IMR-90 (cell line): Measurements from ENCODE around the gene POLR2L. TPM values are rescaled to one million over a fixed set of nuclear protein-coding genes. Genes with fewer than 3 reads are reported as not detected.

Experiments used
- ATAC-seq: fragments of 200-7000 bp; cut with Tn5 transposase; 2 replicates; pipeline ENCODE4 v1.9.1; 2020; ENCODE audit warnings: low read depth, mild to moderate bottlenecking, moderate library complexity
- BruUV-seq: library from RNA; stranded (reverse); fragments of 400-500 nt; replicated peaks from 2 replicates; lab custom pipeline; 2021; lab: Mats Ljungman, UMichigan
- CTCF ChIA-PET: fragments of 300-600 bp; formaldehyde crosslinking; extraction: SDS; loops from one replicate; lab custom pipeline; 2021; ENCODE audit warnings: antibody characterized with exemption; lab: Yijun Ruan, JAX
- POLR2A ChIA-PET: fragments of 300-600 bp; sonication (Branson Sonifier 250); formaldehyde crosslinking; loops from one replicate; lab custom pipeline; 2022; ENCODE audit warnings: antibody characterized with exemption; ENCODE audit not compliant: unreplicated experiment; lab: Charles Lee
- DNase-seq: peaks from one replicate; pipeline ENCODE4 v3.0.0; 2013
- H2AFZ ChIP-seq: replicated peaks from 2 replicates; pipeline ENCODE3; 2013; ENCODE audit warnings: low read length, mild to moderate bottlenecking; ENCODE audit not compliant: poor library complexity
- H2AK5ac ChIP-seq: 2 replicates; pipeline ENCODE4 v1.6.1; 2013; ENCODE audit warnings: low read depth, low read length, inconsistent platforms
- H2AK9ac ChIP-seq: replicated peaks from 2 replicates; pipeline ENCODE3; 2013; ENCODE audit warnings: mild to moderate bottlenecking, low read depth, low read length, moderate library complexity; ENCODE audit not compliant: poor library complexity
- H2BK120ac ChIP-seq: 2 replicates; pipeline ENCODE4 v1.6.1; 2013; ENCODE audit warnings: low read depth, low read length, inconsistent platforms
- H2BK15ac ChIP-seq: 3 replicates; pipeline ENCODE4 v1.6.1; 2013; ENCODE audit warnings: low read depth, low read length, inconsistent platforms
- H2BK20ac ChIP-seq: 2 replicates; pipeline ENCODE4 v1.6.1; 2013; ENCODE audit warnings: low read depth, mild to moderate bottlenecking, inconsistent platforms, low read length, moderate library complexity
- H2BK5ac ChIP-seq: 2 replicates; pipeline ENCODE4 v1.6.1; 2013; ENCODE audit warnings: mild to moderate bottlenecking, low read depth, low read length, inconsistent platforms; ENCODE audit not compliant: poor library complexity, severe bottlenecking
- H3K14ac ChIP-seq: replicated peaks from 2 replicates; pipeline ENCODE4 v1.6.1; 2013; ENCODE audit warnings: low read depth, low read length, inconsistent platforms
- H3K18ac ChIP-seq: 2 replicates; pipeline ENCODE4 v1.6.1; 2013; ENCODE audit warnings: low read depth, low read length, control low read depth
- H3K23ac ChIP-seq: 2 replicates; pipeline ENCODE4 v1.6.1; 2013; ENCODE audit warnings: low read depth, low read length, inconsistent platforms
- H3K27ac ChIP-seq: 2 replicates; pipeline ENCODE4 v1.5.1; 2013; ENCODE audit warnings: mild to moderate bottlenecking, control low read depth, low read length; ENCODE audit not compliant: insufficient read depth
- H3K27me3 ChIP-seq: 2 replicates; pipeline ENCODE4 v1.6.1; 2013; ENCODE audit warnings: low read length; ENCODE audit not compliant: control insufficient read depth, insufficient read depth
- H3K36me3 ChIP-seq: 2 replicates; pipeline ENCODE4 v1.6.1; 2013; ENCODE audit warnings: low read length, mixed read lengths; ENCODE audit not compliant: control insufficient read depth, insufficient read depth
- H3K4ac ChIP-seq: 2 replicates; pipeline ENCODE4 v1.6.1; 2013; ENCODE audit warnings: low read depth, low read length, inconsistent platforms
- H3K4me1 ChIP-seq: 2 replicates; pipeline ENCODE4 v1.6.1; 2013; ENCODE audit warnings: low read length, mixed read lengths; ENCODE audit not compliant: control insufficient read depth, insufficient read depth
- H3K4me2 ChIP-seq: 2 replicates; pipeline ENCODE4 v1.6.1; 2013; ENCODE audit warnings: low read depth, mild to moderate bottlenecking, control low read depth, low read length, moderate library complexity
- H3K4me3 ChIP-seq: 2 replicates; pipeline ENCODE4 v1.5.1; 2013; ENCODE audit warnings: low read depth, mild to moderate bottlenecking, control low read depth, low read length, moderate library complexity; ENCODE audit not compliant: insufficient read depth
- H3K56ac ChIP-seq: 2 replicates; pipeline ENCODE4 v1.6.1; 2013; ENCODE audit warnings: low read length, inconsistent platforms; ENCODE audit not compliant: insufficient read depth; ENCODE audit errors: extremely low read depth
- H3K79me1 ChIP-seq, 2 experiments: 2 replicates each; pipeline ENCODE4 v1.6.1; 2013; ENCODE audit warnings: low read length in 2 of 2, inconsistent platforms in 1 of 2, low read depth in 1 of 2
- H3K9ac ChIP-seq: 2 replicates; pipeline ENCODE4 v1.6.1; 2013; ENCODE audit warnings: low read depth, low read length, control low read depth
- H3K9me1 ChIP-seq: 2 replicates; pipeline ENCODE4 v1.6.1; 2013; ENCODE audit warnings: low read length, inconsistent platforms; ENCODE audit not compliant: insufficient read depth
- H3K9me3 ChIP-seq: 2 replicates; pipeline ENCODE4 v1.6.1; 2013; ENCODE audit warnings: low read length; ENCODE audit not compliant: control insufficient read depth, insufficient read depth
- H4K20me1 ChIP-seq: 2 replicates; pipeline ENCODE4 v1.6.1; 2013; ENCODE audit warnings: low read length, inconsistent platforms; ENCODE audit not compliant: insufficient read depth
- H4K5ac ChIP-seq: 2 replicates; pipeline ENCODE4 v1.6.1; 2013; ENCODE audit warnings: mild to moderate bottlenecking, low read depth, low read length, control low read depth
- H4K8ac ChIP-seq, 2 experiments: 2 replicates each; pipeline ENCODE4 v1.6.1; 2013; ENCODE audit warnings: low read depth in 2 of 2, low read length in 2 of 2, control low read depth in 1 of 2, inconsistent platforms in 1 of 2
- H4K91ac ChIP-seq: 2 replicates; pipeline ENCODE4 v1.6.1; 2013; ENCODE audit warnings: low read depth, low read length, inconsistent platforms; ENCODE audit not compliant: insufficient read depth
- BHLHE40 ChIP-seq: fragments of 150-350 bp; IDR thresholded peaks from 2 replicates; pipeline ENCODE4 v1.6.1; 2016; ENCODE audit warnings: mild to moderate bottlenecking, low read depth, low read length
- CEBPB ChIP-seq: IDR thresholded peaks from 2 replicates; pipeline ENCODE4 v1.6.1; 2012; ENCODE audit warnings: low read depth, low read length, improper control_type of control experiment
- CHD1 ChIP-seq: IDR thresholded peaks from 2 replicates; pipeline ENCODE4 v1.6.1; 2012; ENCODE audit warnings: low read depth, low read length, improper control_type of control experiment
- FOS ChIP-seq: fragments of 150-350 bp; IDR thresholded peaks from 2 replicates; pipeline ENCODE4 v1.6.1; 2016; ENCODE audit warnings: low read depth, low read length
- MAFK ChIP-seq: IDR thresholded peaks from 2 replicates; pipeline ENCODE4 v1.6.1; 2012; ENCODE audit warnings: low read depth, low read length, improper control_type of control experiment
- MAZ ChIP-seq: IDR thresholded peaks from 2 replicates; pipeline ENCODE4 v1.6.1; 2012; ENCODE audit warnings: low read depth, mild to moderate bottlenecking, low read length, improper control_type of control experiment, moderate library complexity, borderline replicate concordance
- MXI1 ChIP-seq: IDR thresholded peaks from 2 replicates; pipeline ENCODE4 v1.6.1; 2012; ENCODE audit warnings: low read depth, mild to moderate bottlenecking, low read length, moderate library complexity, borderline replicate concordance
- NFE2L2 ChIP-seq: fragments of 150-350 bp; IDR thresholded peaks from 2 replicates; pipeline ENCODE4 v1.6.1; 2016; ENCODE audit warnings: low read depth, mild to moderate bottlenecking, low read length
- POLR2A ChIP-seq: IDR thresholded peaks from 2 replicates; pipeline ENCODE4 v1.6.1; 2012; ENCODE audit warnings: mild to moderate bottlenecking, low read depth, low read length
- RAD21 ChIP-seq: IDR thresholded peaks from 2 replicates; pipeline ENCODE4 v1.6.1; 2012; ENCODE audit warnings: low read length, improper control_type of control experiment
- RCOR1 ChIP-seq: IDR thresholded peaks from 2 replicates; pipeline ENCODE4 v1.6.1; 2012; ENCODE audit warnings: mild to moderate bottlenecking, low read length, improper control_type of control experiment; ENCODE audit not compliant: insufficient replicate concordance
- RFX5 ChIP-seq: IDR thresholded peaks from 2 replicates; pipeline ENCODE4 v1.8.0; 2012; ENCODE audit warnings: low read depth, mild to moderate bottlenecking, low read length, moderate library complexity
- SMC3 ChIP-seq: fragments of 150-350 bp; IDR thresholded peaks from 2 replicates; pipeline ENCODE4 v1.6.1; 2016; ENCODE audit warnings: low read depth, mild to moderate bottlenecking, antibody characterized with exemption, low read length, moderate library complexity
- WGBS, 2 experiments: methylation state at CpG; one replicate each; pipeline versions ENCODE4 v1.1.5 to v1.1.7; 2013; ENCODE audit warnings: missing lambda C conversion rate in 2 of 2; ENCODE audit not compliant: insufficient read length in 1 of 2; ENCODE audit errors: extremely low coverage in 2 of 2; 5-methylcytosine and 5-hydroxymethylcytosine counted together
- dilution Hi-C: fragments of 300-500 bp; cut with HindIII; formaldehyde crosslinking; loops from one replicate; pipeline ENCODE4 v1.14.3; 2018; ENCODE audit warnings: low sequenced_read_pairs; ENCODE audit not compliant: unreplicated experiment
- in situ Hi-C: fragments of 300-500 bp; cut with MboI; formaldehyde crosslinking; loops from 3 replicates; pipeline ENCODE4 v1.14.3; 2019; ENCODE audit warnings: low sequenced_read_pairs, inconsistent platforms, mixed read lengths
- intact Hi-C: fragments of 100-400 bp; cut with micrococcal nuclease; formaldehyde crosslinking; loops from 2 replicates; pipeline ENCODE4 v1.10.0; 2022
- polyA plus RNA-seq, 3 experiments: library from polyadenylated mRNA; depleted of rRNA; stranded (reverse); fragments of >200 nt; gene quantifications; 2 replicates each; pipeline ENCODE4 v1.2.3, GENCODE V29; 2012; ENCODE audit warnings: low replicate concordance in 1 of 3
- total RNA-seq: library from RNA; depleted of rRNA; stranded (reverse); fragments of >200 nt; gene quantifications from 2 replicates; pipeline ENCODE4 v1.2.3, GENCODE V29; 2012
- TF ChIP-seq, protein P1 (sequence below): fragments of 150-350 bp; IDR thresholded peaks from 2 replicates; pipeline ENCODE4 v1.6.1; 2017; ENCODE audit warnings: mild to moderate bottlenecking, antibody characterized with exemption, low read length, low read depth
- TF ChIP-seq, protein P2 (sequence below): fragments of 150-350 bp; IDR thresholded peaks from 2 replicates; pipeline ENCODE4 v1.6.1; 2016; ENCODE audit warnings: low read depth, mild to moderate bottlenecking, low read length, moderate library complexity, borderline replicate concordance
- TF ChIP-seq, protein P3 (sequence below): conservative IDR thresholded peaks from 2 replicates; pipeline ENCODE4 v1.5.1; 2012; ENCODE audit warnings: mild to moderate bottlenecking, low read depth, low read length, improper control_type of control experiment

POLR2L gene
- total and polyA plus RNA-seq, 2 of the 4 experiments (the other 2 are of a cell fraction): 44.4 to 416 TPM

DNA sequence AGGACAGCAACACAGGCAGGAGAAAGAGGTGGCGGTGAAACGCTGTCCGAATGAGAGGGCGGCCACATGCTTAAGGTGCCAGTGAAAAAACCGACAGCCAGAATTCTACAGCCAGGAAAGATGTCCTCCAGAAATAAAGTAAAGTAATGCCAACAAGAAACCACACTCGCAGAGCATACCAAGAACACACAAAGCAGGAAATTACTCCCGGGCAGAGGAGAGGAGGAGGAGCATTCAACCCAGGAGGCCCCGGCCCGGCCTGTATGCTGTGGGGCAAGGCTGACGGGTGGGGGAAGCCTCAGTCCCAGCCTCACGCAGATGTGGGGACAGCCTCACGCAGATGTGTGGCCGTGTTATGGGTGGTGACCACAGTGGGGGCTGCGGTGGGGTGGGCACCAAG is 40.3 kb upstream of the POLR2L start:
- H2AK5ac ChIP-seq: no peak overlapping the region
- intact Hi-C loops: no loop called here

More for the DNA sequence above, 40.3 kb upstream of the POLR2L start:
- Histone ChIP-seq H2BK20ac (no peak overlapping the region), H2BK5ac (no peak overlapping the region), H4K8ac (no peak overlapping the region), H4K20me1 (no peaks in the 10 kb centered on the region), H3K79me1 (no peaks in the 10 kb centered on the region), H3K9ac (no peak overlapping the region), H3K9me1 (no peaks in the 10 kb centered on the region), H3K27ac (no peak overlapping the region), H3K4ac (no peak overlapping the region), H3K9me3 (no peaks in the 10 kb centered on the region), H3K4me1 (no peaks in the 10 kb centered on the region), H3K56ac (no peak overlapping the region), H3K4me2 (no peak overlapping the region), H3K23ac (no peak overlapping the region), H3K27me3 (no peaks in the 10 kb centered on the region), H2AK9ac (no peak overlapping the region), H3K36me3 (peaks cover 23% of the 10 kb centered on the region), H3K4me3 (no peak overlapping the region), H2BK120ac (no peak overlapping the region), H4K91ac (no peak overlapping the region), H2BK15ac (no peak overlapping the region), H3K14ac (no peak overlapping the region), H3K18ac (no peak overlapping the region), H2AFZ (no peak overlapping the region), H4K5ac (no peak overlapping the region)
- in situ Hi-C loops (no loop called here), dilution Hi-C loops (no loop called here)
- TF ChIP-seq FOS: no peak
- TF ChIP-seq, protein P1, sequence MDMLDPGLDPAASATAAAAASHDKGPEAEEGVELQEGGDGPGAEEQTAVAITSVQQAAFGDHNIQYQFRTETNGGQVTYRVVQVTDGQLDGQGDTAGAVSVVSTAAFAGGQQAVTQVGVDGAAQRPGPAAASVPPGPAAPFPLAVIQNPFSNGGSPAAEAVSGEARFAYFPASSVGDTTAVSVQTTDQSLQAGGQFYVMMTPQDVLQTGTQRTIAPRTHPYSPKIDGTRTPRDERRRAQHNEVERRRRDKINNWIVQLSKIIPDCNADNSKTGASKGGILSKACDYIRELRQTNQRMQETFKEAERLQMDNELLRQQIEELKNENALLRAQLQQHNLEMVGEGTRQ: no peak
- no peak for TF ChIP-seq RCOR1
- no peak for TF ChIP-seq RAD21
- no peak for TF ChIP-seq MXI1
- TF ChIP-seq SMC3: no peak
- no peak for TF ChIP-seq CHD1
- no peak for TF ChIP-seq POLR2A
- TF ChIP-seq RFX5: no peak
- TF ChIP-seq, protein P2, sequence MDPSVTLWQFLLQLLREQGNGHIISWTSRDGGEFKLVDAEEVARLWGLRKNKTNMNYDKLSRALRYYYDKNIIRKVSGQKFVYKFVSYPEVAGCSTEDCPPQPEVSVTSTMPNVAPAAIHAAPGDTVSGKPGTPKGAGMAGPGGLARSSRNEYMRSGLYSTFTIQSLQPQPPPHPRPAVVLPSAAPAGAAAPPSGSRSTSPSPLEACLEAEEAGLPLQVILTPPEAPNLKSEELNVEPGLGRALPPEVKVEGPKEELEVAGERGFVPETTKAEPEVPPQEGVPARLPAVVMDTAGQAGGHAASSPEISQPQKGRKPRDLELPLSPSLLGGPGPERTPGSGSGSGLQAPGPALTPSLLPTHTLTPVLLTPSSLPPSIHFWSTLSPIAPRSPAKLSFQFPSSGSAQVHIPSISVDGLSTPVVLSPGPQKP: no peak
- TF ChIP-seq MAZ: no peak
- no peak for TF ChIP-seq BHLHE40
- TF ChIP-seq CEBPB: no peak
- TF ChIP-seq, protein P3, sequence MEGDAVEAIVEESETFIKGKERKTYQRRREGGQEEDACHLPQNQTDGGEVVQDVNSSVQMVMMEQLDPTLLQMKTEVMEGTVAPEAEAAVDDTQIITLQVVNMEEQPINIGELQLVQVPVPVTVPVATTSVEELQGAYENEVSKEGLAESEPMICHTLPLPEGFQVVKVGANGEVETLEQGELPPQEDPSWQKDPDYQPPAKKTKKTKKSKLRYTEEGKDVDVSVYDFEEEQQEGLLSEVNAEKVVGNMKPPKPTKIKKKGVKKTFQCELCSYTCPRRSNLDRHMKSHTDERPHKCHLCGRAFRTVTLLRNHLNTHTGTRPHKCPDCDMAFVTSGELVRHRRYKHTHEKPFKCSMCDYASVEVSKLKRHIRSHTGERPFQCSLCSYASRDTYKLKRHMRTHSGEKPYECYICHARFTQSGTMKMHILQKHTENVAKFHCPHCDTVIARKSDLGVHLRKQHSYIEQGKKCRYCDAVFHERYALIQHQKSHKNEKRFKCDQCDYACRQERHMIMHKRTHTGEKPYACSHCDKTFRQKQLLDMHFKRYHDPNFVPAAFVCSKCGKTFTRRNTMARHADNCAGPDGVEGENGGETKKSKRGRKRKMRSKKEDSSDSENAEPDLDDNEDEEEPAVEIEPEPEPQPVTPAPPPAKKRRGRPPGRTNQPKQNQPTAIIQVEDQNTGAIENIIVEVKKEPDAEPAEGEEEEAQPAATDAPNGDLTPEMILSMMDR: no peak
- TF ChIP-seq NFE2L2: no peak
- TF ChIP-seq MAFK: no peak
- DNase-seq (no peak), ATAC-seq (peak; percentile 28; the same call in 1 of the 2 replicates)
- BruUV-seq: no TSS peak
- whole genome bisulfite sequencing, 2 experiments: 100% methylated on average over 2 of the region's 14 CpGs; no CpG with 5 or more reads in 1 of the 2 experiments
- ChIA-PET POLR2A (no interaction called here), CTCF (no interaction called here)
